CD4-positive, alpha-beta T cell treated with Interferon alpha-2 for 1 hour (primary cell): Measurements from ENCODE around the gene KIF5C.

Source experiments
- DNase-seq, 2 donors: peaks; one replicate each; pipeline ENCODE4 v3.0.0-alpha.2; 2020 to 2022

KIF5C gene

DNA sequence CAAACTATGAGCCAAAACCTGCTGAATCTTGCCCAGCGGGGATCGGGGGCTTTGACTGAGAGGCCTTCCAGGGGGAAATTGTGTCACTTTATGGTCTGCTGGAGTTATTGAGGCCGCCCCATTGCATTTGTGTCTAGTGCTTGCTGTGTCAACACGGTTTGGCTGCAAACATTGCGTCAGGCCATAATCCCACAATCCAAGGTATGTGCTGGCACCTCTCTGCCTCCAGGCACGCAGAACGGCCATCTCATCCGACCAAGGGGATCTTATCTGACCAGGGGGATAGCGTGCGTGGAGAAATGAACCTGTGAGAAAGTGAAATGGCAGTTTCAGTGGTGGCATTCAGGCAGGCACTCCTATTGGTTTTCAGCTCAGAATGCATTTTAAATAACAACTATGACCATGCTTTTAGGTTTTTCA lies 145.4 kb downstream of the KIF5C start:
- no peak for DNase-seq

DNA sequence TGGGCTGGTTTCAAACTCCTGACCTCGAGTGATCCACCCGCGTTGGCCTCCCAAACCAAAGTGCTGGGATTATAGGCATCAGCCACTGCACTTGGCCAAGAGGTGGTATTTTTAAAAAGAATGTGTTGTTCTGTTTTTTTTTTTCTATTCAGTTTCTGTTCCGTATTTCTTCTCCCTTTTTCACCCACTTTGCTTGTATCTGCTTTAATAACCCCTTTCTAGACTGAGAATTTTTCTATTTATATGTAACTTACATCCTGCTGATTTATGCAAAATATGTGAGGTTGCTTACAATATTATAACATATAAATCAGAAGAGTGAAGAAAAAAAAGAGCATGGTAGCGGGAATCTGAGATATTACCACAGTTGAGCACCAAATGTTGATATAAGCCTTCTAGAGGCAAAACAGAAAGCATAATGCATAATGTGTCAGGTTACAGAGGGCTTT lies 146.3 kb downstream of the KIF5C start:
- DNase-seq, result no peak

DNA sequence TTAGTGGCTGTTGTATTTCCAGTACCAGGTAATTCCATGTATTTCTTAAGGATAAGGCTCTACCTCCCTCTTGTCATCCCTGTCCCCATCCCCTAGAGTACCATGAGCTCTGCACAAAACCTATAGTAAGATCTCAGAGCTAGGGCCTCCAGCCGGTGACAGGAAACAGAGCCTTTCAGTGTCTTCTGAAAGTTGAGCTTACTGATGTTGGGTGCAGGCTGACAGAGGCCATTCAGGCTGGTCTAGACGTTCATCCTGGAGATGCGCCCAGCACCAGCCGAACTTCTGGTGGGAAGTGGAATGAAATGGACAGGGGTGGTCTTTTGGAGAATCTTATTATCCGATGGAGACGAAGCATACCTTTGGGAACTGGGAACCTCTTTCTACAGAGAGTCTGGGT lies 146.7 kb downstream of the KIF5C start:
- no peak for DNase-seq

DNA sequence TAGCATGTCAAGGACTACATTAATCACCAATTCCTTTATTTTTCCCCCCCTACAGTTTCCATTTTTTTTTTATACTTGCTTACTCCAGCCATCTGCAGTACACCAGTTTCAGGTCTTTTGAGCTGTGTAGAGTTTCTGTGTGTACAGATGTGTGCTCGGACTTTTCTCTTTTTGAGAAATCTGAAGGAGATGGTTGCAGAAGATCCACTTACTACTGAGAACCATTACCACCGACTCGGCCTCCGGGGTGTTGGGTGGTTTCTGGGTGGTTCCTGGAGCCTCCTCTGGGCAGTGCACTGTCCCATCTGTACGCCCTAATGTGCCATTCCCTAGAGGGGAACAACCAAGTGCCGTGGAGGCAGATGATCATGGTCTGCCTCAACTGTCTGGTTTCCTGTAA lies 148.1 kb downstream of the KIF5C start:
- no peak for DNase-seq

DNA sequence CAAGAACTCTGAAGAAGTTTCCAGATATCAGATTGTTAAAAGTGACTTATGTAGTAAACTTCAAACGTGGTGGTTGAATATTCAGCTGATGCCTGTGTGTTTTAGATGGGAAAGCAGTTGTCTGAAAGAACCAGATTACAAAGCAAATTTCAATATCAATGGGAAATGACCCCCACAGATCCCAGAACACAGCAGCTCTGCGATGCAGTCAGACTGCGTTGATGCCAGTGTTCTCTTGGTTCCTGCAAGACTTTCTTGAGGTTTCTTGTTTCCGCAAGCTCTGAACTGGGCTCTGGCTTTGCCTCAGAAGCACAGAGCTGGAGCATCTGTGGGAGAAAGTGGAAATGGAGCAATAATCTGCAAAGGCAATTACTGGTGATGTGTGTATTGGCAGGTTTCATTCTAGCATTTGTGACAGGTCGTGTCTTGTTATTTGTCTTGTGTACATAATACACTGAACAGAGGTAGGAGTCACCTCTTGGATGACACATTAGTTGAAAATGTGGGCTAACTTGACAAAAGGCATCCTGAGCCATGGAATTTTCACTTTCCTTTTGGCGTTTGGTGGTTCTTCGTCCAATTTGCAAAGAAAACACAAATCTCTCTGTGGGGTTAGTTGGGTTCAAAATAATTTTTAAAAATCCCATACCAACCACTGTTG lies 152.7 kb downstream of the KIF5C start:
- no peak for DNase-seq

DNA sequence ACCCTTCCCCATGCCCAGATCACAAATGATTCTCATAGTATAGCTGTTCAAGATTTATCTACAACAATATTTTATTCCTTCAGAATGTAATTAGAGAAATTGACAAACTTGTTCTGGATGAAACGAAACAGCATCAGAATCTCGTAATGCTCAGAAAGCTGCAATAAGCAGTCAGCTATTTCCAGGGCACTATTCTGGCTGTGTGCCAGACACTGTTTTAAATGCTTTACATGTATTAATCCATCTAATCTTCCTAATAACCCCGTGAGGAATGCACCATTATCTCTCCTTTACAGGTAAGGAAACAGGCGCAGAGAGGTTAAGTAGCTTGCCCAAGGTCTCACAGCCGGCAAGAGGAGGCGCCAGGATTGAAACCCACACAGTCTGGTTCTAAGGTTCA lies 153.3 kb downstream of the KIF5C start:
- DNase-seq, result no peak

DNA sequence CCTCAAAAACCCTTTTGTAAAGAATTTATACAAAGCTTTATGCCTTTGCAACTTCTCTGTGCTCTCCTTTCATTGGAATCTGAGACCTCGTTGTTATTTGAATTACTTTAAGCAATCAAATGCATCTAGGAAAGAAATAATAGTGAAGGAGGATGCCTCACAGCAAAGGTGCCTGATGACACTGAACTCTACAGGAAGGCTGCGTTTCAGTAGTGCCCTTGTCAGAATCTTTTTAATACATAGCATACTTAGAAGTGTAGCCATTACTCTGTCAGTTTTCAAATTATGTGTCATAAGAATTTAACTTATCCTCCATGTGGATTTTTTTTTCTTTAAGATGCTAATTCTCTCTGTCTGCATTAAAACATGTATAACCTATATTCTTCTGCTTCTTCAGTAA lies 153.9 kb downstream of the KIF5C start:
- no peak for DNase-seq

DNA sequence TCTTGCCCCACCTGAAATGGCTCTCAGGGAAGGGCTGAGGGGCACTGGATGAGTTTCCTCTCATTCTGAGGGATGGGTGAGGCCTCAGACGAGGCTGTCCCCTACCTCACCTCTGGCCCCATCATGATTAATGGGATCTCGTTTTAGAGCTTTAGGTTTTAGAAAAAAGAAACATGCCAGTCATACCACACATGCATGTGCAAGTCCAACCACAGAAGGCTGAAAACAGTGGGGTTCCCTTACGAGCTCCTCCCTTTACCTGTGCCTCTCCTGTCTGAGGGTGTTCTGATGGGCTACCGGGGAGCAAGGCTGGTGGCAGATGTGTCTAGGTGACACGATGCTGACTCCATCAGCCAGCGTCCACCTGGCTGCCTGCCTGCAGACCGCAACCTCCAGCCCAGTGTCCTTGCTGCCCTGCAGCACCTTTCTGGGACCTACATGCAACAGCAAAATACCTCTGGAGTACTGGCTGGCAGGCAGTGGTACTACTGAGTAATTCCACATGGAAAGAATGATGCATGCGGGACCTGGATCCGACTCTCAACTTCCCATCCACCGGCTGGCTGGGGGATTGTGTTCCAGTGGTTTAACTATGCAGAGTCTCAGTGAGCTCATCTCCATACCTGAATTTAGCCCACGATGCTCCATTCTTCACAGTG lies 154.4 kb downstream of the KIF5C start:
- no peak for DNase-seq

DNA sequence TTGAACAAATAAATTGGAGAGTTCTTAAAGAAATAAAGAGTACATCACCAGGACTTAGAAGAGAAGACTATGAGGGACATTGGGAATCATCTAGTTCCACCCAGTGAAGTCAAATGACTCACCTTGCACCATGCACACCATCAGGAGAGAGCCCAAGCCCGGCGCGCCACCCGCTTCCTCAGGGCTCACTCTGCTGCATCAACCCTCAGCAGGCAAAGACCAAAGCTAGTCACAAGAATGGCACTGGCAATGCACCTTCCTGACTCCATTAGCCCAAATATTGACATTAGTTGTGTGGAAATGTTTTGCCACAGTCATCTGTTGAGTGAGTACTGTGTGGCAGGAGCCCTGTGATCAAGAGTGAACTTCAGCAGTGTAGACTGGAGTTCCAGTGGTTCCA lies 156.4 kb downstream of the KIF5C start:
- DNase-seq, result no peak

DNA sequence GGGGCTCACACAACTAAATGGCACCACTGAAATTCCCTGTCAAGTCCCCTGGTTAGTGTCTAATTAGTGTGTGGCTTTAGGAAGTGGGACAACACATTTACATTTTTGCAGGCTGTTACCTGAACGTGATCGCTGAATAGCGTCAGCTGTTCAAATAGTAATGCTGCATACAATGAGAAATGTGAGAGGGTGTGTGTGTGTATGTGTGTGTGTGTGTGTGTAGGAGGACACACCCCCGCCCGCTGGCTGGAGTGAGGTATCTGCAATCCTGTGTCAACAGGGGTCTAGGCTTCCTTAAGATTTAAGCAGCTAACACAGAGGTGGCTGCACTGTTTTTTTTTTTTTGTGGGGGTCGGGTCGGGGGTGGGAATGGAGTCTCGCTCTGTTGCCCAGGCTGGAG lies 158.7 kb downstream of the KIF5C start:
- DNase-seq, result no peak

DNA sequence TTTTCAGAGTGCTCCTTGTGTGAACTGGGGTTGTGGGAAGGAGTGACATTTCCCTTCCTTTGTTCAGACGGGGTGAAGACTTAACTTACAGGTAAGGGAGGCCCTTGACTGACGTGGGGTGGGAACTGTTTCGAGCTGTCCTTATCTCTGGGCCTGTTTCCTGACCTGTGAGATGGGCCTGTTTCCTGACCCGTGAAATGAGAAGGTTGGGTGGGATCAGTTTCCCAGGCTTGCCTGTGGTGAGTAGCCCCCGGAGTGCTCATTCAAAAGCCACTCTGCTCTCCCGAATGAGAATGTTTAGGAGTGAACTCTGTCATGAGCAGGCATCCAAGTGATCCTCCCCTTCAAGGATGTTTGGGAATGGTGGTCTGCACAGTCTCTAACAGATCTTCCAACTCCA lies 159.4 kb downstream of the KIF5C start:
- no peak for DNase-seq

DNA sequence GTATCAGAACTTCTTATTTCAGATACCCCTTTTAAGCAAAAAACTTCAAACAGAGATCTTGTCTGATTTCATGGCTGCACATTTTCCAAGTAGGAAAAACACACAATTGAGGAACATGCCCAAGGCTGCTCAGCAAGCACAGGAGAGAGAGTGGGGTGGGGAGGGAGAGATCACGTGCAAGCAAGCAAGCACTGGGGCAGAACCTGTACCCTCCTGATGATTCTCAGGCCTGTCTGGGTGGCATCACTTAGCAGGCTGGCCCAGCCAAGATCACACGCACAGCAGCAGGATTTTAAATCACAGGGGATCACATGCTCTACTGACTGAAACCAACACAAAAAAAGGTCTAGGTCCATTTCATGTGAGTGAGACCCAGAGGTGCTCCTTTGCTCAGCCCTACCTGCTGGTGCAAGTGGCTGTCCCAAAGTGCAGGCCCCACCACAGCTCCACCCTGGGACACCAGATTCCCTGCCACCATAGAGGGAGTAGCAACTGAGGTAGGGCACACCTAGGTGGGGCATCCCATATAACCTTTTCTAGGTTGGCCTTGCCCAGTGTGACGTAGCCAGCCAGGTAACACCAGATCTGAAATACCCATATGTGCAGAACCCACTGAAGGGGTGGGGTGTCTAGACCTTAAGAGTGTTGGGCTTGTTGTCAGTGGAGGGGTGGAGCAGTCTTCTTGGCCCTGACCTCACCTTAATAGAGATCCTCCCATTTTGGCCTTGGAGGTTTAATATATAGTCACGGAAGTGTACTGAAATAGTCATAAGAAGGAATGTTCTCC lies 161.7 kb downstream of the KIF5C start:
- DNase-seq, result no peak

DNA sequence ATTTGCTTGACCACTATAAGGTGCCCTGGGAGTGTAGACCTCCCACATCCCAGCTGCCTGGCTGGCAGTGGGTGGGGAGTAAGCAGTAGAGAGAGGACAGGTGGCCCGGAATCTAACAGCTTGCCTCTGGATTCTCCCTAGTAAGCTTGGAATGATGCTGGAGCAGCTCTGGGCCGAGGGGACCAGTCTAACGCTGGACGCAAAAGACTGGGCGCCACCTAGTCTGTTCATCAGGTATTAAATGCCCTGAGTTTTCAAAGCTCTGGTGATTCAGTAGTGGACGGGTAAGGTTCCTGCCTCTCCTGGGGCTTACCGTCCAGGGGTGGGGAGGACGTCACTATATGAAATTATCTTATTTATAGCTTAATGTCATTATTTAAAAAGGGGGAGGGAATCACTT lies 162.8 kb downstream of the KIF5C start:
- no peak for DNase-seq

DNA sequence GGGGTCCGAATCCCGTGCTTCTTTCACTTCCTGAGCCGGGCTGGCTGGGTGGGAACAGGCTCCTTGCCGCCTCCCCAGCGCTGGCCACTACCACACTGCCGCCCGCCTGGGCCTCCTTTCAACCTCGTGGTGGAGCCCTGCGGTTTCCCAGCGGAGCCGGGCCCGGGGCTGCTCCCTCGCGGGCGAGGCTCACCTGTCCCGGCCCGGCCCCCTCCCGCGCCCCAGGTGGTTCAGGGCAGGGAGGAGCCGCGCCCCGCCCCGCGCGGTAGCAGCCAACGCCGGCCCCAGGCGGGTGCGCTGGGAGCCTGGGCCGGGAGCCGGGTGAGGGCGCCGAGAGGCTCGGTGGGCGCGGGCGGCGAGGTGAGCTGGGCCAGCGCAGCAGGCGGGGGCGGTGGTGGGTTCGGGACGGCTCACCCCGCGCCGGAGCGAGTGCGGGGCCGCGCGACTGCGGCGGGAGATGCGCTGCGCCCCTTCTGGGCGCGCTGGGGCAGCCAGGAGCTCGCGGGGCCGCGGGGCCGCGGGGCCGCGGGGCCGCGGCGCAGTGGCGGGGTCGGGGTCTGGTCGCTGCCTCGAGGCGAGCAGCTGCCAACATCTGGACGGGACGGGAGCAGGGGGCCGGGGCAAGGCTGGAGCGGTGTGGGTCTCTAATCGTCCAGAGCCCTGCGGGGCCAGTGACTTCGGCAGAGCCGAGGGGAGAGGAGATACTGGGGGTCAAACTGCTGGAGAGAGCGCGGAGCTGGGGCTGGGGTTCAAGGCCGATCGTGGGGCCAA lies 163.6 kb downstream of the KIF5C start, which contains the start of gene LYPD6B:
Gene LYPD6B (plus strand): TSS at position 258 of the 771 bp plus-strand sequence. CDS start 92,250 bp downstream, outside the sequence.
- DNase-seq, result no peak

DNA sequence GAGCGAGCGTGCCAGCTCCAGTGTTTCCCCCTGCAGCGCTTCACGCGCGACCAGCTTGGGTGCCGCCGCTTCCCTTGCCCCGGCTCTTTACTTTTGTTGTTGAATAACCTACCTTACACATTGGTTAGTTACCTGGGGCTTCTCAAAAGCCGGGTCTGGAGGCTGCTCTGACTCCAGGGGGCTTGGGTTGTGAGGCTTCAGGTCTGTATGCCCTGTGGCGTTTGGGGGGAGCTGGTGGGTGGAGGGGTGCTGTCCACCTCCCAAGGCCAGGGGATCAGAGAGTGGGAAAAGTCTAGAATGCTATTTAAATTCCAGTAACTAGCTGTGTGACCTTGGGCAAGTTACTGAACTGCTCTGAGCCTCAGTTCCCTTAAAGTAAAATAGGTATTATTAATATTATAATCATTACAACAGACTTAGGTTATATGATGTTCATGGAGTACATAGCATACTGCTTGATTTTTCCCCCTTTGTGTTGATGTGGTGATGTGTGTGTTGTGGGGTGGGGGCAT lies 164.2 kb downstream of the KIF5C start:
- DNase-seq, result no peak

DNA sequence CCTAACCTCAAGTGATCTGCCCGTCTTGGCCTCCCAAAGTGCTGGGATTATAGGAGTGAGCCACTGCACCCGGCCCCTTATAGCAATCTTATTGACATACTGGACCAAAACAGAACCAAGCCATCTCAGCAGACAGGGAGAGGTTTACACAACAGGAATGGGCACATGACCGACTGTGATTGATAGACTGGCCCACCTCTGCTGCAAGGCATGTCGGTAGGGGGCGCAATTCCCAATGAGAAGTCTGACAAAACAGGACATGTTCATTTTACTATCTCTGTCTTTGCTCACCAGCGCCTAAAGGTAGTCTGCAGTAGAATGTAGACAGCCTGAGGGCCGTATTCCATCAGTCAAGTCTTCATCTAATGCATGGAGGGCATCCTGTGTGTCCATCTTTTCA lies 165.4 kb downstream of the KIF5C start:
- peak; percentile 33 to 45 for DNase-seq

DNA sequence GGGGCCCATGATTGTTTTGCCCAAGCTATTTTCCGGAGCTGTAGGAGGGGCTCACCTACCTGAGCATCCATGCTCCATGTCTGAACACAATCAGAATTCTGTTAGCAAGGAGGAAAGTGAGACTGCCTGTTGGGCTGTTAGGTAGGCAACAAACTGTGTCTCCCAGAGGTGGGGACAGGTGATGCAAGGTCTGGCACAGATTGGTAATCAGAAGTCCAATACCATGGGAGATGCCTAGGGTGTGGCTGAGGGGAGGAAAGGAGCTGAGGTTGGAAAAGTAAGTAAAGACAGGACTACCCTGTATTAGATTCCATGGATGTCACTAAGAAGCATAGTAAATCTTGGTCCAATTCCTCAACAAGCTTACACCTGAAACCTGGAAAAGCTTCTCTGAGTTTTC lies 166.5 kb downstream of the KIF5C start:
- DNase-seq, result no peak

DNA sequence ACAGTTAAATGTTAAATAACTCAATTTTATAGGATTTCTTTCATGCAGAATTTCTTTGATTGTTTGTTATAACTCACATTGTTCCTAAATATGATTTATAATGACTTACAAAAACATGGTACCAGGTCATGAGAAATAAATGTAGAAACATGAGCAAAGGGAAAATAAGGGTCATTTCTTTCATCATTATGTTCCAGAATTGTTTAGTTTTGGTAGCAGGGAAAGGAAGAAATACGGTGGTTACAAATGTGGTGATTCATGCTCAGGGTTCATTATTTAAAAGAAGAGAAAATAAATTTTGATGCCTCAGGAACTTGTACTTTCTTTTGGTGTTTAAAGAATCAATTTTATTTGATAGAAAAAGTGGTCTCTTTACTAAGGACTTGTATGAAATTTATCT lies 167.9 kb downstream of the KIF5C start:
- DNase-seq, result no peak

DNA sequence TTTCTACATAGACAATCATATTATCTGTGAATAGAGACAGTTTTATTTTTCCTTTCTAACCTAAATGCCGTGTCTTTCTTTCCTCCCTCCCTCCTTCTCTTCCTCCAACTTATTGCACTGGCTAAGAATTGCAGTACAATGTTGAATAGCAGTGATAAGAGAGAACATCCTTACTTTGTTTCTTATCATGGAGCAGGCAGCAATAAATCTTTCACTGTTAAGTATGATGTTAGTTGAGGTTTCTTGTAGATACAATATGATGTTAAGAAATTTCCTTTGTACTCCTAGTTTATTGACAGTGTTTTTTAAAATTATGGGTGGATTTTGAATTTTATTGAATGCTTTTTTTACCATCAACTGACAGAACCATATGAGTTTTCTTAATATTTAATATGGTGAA lies 169.5 kb downstream of the KIF5C start:
- no peak for DNase-seq

DNA sequence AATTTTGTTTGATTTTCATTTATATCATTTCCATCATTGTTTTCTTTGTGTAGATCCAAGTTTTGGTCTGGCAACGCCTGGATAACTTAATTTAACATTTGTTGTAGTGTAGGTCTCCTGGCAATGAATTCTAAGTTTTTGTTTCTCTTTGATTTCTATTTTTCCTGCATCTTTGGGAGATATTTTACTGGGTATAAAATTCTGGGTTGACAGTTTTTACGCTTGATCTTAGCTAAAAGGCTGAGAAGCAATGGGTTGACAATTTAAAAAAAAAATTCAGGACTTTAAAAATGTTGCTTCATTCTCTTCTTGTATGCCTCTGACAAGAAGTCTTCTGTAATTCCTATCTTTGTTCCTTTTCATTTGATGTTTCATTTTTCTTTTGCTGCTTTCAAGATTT lies 172.1 kb downstream of the KIF5C start:
- DNase-seq, result no peak

DNA sequence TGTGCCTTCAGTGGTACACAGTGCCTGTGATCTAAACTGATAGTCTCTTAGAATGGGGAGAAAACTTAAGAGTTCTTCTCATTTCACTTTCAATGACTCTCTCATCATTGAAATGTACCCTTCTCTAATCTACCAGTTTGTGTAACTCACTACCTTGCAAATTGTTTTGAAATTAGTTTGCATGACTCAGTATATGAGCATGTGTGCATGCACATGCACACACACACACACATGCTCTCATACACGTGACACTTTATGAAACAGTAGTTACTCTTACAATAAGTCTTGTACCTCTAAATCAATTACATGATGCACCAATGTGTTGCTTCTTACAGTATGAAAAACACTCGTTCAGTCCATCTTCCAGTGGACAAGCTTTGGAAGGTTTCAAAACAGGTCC lies 174.1 kb downstream of the KIF5C start:
- DNase-seq, result no peak

DNA sequence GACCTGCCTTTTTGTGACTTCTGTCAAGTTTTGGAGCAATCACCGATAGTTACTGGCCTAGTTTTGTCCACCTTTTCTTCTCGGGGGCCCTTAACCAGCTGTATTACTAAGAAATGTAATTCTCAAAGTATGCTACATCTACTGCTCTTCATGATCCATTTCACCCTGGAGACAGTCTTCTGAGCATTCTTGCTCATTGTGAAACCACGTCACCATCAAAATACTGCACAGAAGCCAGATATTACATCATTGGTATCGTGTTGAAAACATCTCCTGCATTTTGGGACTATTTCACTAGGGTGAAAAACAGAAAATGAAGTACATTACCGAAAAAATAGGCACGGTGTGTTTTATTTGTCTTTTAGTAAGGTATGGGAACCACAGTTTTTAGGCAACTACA lies 175.2 kb downstream of the KIF5C start:
- DNase-seq, result no peak

DNA sequence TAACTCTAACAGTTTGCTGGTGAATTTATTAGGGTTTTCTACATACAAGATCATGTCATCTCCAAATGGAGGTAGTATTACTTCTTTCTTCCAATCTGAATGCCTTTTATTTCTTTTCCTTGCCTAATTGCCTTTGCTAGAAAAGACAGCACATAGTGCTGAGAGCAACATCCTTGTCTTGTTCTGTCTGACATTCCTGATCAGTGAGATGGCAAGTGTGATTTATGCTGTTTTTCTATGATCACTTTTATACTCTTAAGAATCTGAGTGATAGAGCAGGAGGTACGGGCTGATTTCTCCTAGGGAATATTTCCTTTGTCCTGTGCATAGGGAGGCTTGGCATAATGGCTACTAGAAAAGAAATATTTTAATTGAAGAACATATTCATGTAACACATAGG lies 180.7 kb downstream of the KIF5C start:
- DNase-seq, result no peak
